GM12801 (cell line): Measurements from ENCODE around the gene PROS1.

ENCODE experiments used
- CTCF ChIP-seq: IDR thresholded peaks from one replicate; pipeline ENCODE4 v1.5.1; 2011; ENCODE audit warnings: control low read depth; ENCODE audit not compliant: insufficient read length; ENCODE audit errors: extremely low read depth

The PROS1 gene

DNA sequence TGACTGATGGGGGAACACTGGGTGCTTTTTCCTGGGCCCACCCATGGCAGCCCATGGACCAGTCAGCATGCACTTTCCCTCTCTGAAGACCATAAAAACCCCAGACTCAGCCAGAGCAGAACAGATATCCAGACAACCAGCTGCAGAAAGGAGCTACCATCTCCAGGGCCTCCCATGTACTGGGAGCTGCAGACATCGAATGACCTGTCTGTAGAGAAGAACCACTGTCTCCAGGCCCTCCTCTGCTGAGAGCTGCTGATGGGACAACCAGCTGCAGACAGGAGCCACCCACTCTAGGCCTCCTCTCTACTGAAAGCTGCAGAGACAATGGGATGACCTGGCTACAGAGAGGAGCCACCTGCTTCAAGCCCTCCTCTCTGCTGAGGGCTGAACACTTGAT lies 66.6 kb downstream of the PROS1 start:
- TF ChIP-seq CTCF: no peak

- no peak for TF ChIP-seq CTCF
Observed at GRCh38 chr3:93906245-93906644, 67.5 kb downstream of the PROS1 start.

- no peak for TF ChIP-seq CTCF
Observed at GRCh38 chr3:93904568-93904967, 69.1 kb downstream of the PROS1 start.

DNA sequence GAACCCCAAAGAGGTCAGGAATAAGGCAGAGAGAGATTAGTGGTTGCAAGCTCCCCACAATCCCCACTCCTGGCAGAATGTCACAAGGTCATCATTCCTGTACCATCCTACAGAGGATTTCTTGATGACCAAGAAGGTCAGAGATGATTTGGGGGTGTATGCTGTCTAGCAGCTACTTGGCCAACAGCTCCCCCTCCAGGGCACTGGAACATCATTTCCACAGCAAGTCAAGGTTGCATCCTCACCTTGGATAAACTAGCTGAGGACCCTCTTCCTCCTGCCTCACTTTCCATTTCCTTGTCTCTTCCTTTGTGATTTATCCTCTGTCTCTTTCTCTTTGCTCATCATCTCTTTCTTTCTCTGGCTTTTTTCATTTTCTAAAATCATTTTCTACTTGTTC lies 106.3 kb downstream of the PROS1 start:
- TF ChIP-seq CTCF: no peak

DNA sequence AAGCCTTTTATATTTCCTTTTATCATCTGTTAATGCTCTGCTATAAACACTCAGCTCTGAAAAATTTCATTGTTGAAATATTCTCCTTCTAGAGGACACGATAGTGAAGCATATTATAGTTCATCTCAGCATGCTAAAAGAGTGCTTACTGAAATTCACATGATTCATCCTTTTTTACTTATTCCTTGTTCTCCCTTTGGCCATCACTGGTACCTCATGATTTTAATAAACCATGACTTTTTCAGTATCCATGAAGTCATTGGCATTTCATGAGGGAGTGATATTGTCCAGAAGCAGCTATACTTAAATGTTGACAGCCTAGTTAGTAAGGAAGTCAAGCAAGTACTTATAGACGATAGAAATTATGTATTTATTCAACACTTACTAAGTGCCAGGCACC lies 112.7 kb downstream of the PROS1 start:
- TF ChIP-seq CTCF: no peak

GRCh38 chr3:93855401-93855800 lies 118.3 kb downstream of the PROS1 start:
- no peak for TF ChIP-seq CTCF

GRCh38 chr3:93843981-93844380 lies 129.7 kb downstream of the PROS1 start:
- no peak for TF ChIP-seq CTCF
